HepG2 (cell line): Measurements from ENCODE around the gene DNAJB11. TPM values are rescaled to one million over a fixed set of nuclear protein-coding genes. Genes with fewer than 3 reads are reported as not detected.

ENCODE experiments used
- BCL3 ChIP-seq: sonication (generic); formaldehyde crosslinking; IDR thresholded peaks from 2 replicates; pipeline ENCODE4 v1.5.1; 2020; ENCODE audit warnings: mild to moderate bottlenecking, missing genetic modification reagents, moderate library complexity
- GATAD2A ChIP-seq: IDR thresholded peaks from 2 replicates; pipeline ENCODE4 v1.6.1; 2016
- HNRNPL ChIP-seq: fragments of 200-400 bp; formaldehyde crosslinking; IDR thresholded peaks from 2 replicates; pipeline ENCODE4 v1.6.1; 2017; ENCODE audit warnings: mild to moderate bottlenecking, low read depth, low read length
- HOMEZ ChIP-seq: IDR thresholded peaks from 2 replicates; pipeline ENCODE4 v1.6.1; 2016; ENCODE audit warnings: low read depth
- MIER2 ChIP-seq: IDR thresholded peaks from 2 replicates; pipeline ENCODE4 v1.6.1; 2016; ENCODE audit warnings: missing biosample characterization, missing genetic modification reagents
- MTA1 ChIP-seq: sonication (generic); formaldehyde crosslinking; IDR thresholded peaks from 2 replicates; pipeline ENCODE4 v1.4.0; 2020; ENCODE audit warnings: missing genetic modification reagents, mild to moderate bottlenecking, borderline replicate concordance
- NCOA1 ChIP-seq: sonication (generic); formaldehyde crosslinking; IDR thresholded peaks from 2 replicates; pipeline ENCODE4 v1.9.0; 2021; ENCODE audit warnings: missing genetic modification reagents
- NFIB ChIP-seq: sonication (generic); formaldehyde crosslinking; IDR thresholded peaks from 2 replicates; pipeline ENCODE4 v1.9.0; 2021; ENCODE audit warnings: missing genetic modification reagents, mild to moderate bottlenecking, borderline replicate concordance
- RFXAP ChIP-seq: sonication (generic); formaldehyde crosslinking; IDR thresholded peaks from 2 replicates; pipeline ENCODE4 v1.4.0; 2020; ENCODE audit warnings: missing genetic modification reagents, borderline replicate concordance
- RNF219 ChIP-seq: sonication (generic); formaldehyde crosslinking; IDR thresholded peaks from 2 replicates; pipeline ENCODE4 v1.5.0; 2020; ENCODE audit warnings: mild to moderate bottlenecking, missing genetic modification reagents
- SIN3B ChIP-seq: fragments of 150-350 bp; IDR thresholded peaks from 2 replicates; pipeline ENCODE4 v1.6.1; 2014; ENCODE audit warnings: low read length
- SRSF9 ChIP-seq: fragments of 200-400 bp; formaldehyde crosslinking; IDR thresholded peaks from 2 replicates; pipeline ENCODE4 v1.6.1; 2018; ENCODE audit warnings: borderline replicate concordance, mild to moderate bottlenecking, low read depth, low read length; ENCODE audit not compliant: insufficient read depth, poor library complexity, severe bottlenecking
- TCF7 ChIP-seq: sonication (generic); IDR thresholded peaks from 2 replicates; pipeline ENCODE4 v1.6.1; 2016; ENCODE audit warnings: antibody characterized with exemption, low read depth
- ZNF160 ChIP-seq: sonication (generic); formaldehyde crosslinking; IDR thresholded peaks from 2 replicates; pipeline ENCODE4 v1.8.0; 2022; ENCODE audit warnings: mild to moderate bottlenecking, inconsistent platforms, missing genetic modification reagents
- ZNF296 ChIP-seq: sonication (generic); formaldehyde crosslinking; conservative IDR thresholded peaks from 2 replicates; pipeline ENCODE4 v1.5.0; 2020; ENCODE audit warnings: mild to moderate bottlenecking, missing genetic modification reagents
- polyA plus RNA-seq, 8 experiments: library from polyadenylated mRNA; depleted of rRNA in 3 of 8; stranded (reverse) in 7 of 8; unstranded in 1 of 8; fragments of >200 nt; fragmentation: Illumina TruSeq in 4 of 8; extraction: Trizol in 4 of 8; gene quantifications; 2 replicates each; pipeline versions ENCODE4 v1.2.1 to v1.2.3, GENCODE V29; 2011 to 2016; ENCODE audit warnings: low read depth in 4 of 8, missing spikeins in 1 of 8, mixed read lengths in 1 of 8; ENCODE audit not compliant: insufficient read depth in 1 of 8
- total RNA-seq, 5 experiments: library from RNA; depleted of rRNA; stranded (reverse); fragments of >200 nt; fragmentation: Illumina TruSeq; extraction: Trizol; gene quantifications; 2 replicates each; pipeline ENCODE4 v1.2.3, GENCODE V29; 2016; ENCODE audit warnings: low read depth in 1 of 5
- TF ChIP-seq, protein P1 (sequence below): sonication (generic); formaldehyde crosslinking; IDR thresholded peaks from 2 replicates; pipeline ENCODE4 v1.4.0; 2020; ENCODE audit warnings: missing genetic modification reagents
- TF ChIP-seq, protein P2 (sequence below): sonication (generic); formaldehyde crosslinking; IDR thresholded peaks from 2 replicates; pipeline ENCODE4 v1.8.1; 2023; ENCODE audit warnings: missing genetic modification reagents, mild to moderate bottlenecking, borderline replicate concordance

DNAJB11 gene
- total and polyA plus RNA-seq, 2 of the 13 experiments (the other 11 are each of a cell fraction or from before 2014, with no cell fraction given) = 41.0 to 132 TPM

- TF ChIP-seq NFIB (CRISPR knock-in tag) (no peak), ZNF160 (no peak), MIER2 (no peak), HNRNPL (no peak), BCL3 (no peak), RFXAP (peak; percentile 98), HOMEZ (CRISPR knock-in tag) (peak; percentile 75; the same call in 1 of the 2 replicates), SIN3B (peak; percentile 76; the same call in 1 of the 2 replicates), RNF219 (CRISPR knock-in tag) (no peak), ZNF296 (CRISPR knock-in tag) (no peak), SRSF9 (no peak), MTA1 (CRISPR knock-in tag) (no peak), NCOA1 (CRISPR knock-in tag) (peak; percentile 57; the same call in 1 of the 2 replicates), GATAD2A (peak; percentile 48), TCF7 (no peak)
- TF ChIP-seq, protein P1, sequence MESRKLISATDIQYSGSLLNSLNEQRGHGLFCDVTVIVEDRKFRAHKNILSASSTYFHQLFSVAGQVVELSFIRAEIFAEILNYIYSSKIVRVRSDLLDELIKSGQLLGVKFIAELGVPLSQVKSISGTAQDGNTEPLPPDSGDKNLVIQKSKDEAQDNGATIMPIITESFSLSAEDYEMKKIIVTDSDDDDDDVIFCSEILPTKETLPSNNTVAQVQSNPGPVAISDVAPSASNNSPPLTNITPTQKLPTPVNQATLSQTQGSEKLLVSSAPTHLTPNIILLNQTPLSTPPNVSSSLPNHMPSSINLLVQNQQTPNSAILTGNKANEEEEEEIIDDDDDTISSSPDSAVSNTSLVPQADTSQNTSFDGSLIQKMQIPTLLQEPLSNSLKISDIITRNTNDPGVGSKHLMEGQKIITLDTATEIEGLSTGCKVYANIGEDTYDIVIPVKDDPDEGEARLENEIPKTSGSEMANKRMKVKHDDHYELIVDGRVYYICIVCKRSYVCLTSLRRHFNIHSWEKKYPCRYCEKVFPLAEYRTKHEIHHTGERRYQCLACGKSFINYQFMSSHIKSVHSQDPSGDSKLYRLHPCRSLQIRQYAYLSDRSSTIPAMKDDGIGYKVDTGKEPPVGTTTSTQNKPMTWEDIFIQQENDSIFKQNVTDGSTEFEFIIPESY = no peak
- TF ChIP-seq, protein P2, sequence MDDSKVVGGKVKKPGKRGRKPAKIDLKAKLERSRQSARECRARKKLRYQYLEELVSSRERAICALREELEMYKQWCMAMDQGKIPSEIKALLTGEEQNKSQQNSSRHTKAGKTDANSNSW (CRISPR knock-in tag) = no peak
Measured at GRCh38 chr3:186570096-186570940, at the start of gene DNAJB11 (continued).
